ENCODE data around the gene PRKCG. TPM values are rescaled to one million over a fixed set of nuclear protein-coding genes. Genes with fewer than 3 reads are reported as not detected.
"Not testable (repeated sequence)": the region's sequence is repeated elsewhere in the genome, so short reads cannot be mapped to it uniquely, and the experiment has no call there.

PRKCG gene
- total and polyA plus RNA-seq, 4 experiments from 2014 or later = 0.06 TPM; not detected in 3

DNA sequence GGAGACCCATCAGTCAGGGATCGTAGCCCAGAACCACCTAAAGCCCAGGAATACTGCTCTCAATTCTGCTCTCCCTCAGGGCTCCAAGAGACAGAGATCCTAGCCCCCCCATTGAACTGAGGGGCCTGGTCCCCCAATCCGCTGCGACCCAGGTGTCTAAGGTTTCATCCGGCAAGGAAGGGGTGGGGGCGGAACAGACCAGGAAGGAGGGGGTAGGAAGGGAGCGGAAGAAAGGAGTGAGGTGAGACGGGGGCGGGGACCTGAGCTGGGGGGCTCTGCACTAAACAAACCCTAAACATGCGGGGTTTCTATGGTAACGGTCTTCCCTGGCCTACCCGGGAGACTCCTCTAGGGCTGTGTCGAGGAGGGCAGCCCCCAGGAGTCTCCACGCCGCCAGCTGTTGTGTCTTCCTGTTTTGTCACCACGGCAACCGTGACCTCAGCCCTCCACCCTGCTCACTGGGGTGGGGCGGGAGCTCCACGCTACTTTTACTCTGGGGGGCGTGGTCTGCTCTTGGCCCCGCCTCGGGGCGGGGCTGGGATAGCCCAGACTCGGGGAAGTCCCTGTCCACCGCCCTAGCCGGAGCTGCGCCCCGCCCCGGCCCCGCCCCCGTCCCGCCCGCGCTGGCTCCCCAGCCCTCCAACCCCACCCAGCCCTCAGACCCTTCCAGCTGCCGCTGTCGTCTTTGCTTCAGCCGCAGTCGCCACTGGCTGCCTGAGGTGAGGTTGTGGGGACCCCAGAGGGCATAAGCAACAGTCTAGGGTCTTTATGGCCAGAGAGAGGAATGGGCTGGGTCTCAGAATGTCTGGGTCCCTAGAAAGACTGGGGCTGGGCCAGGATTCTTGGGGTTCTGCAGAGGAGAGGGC lies 14.5 kb upstream of the PRKCG start, which contains the start of gene MYADM:
Gene MYADM, plus strand, starts transcription at position 659 of the 866 bp plus-strand sequence. CDS start 5,647 bp downstream, outside the sequence.
- no peaks in the 10 kb centered on the region for H3K9me3 ChIP-seq (ENCODE audit: control insufficient read depth in 1 of 2, low read length in 2 of 2)
- DNase-seq = peak; percentile 100
- H3K27ac Mint-ChIP-seq = peak within 1 kb of the TSS; percentile 99 to 100 (median 100)
- H3K36me3 Mint-ChIP-seq = peaks cover 9 to 29% of the 10 kb centered on the region in 2 donors
- H3K27me3 Mint-ChIP-seq = no peaks in the 10 kb centered on the region
- peaks cover 30% of the 10 kb centered on the region for H3K4me1 ChIP-seq (ENCODE audit: insufficient read depth, low read length)
- H3K4me1 Mint-ChIP-seq = peaks cover 20 to 60% (median 28%) of the 10 kb centered on the region in 4 donors
- intact Hi-C loops (cut with micrococcal nuclease) = loop anchor here (1.0 to 5.0 kb wide), 9 partner anchors 12 to 670 kb away; partner anchors contain the start of genes CNOT3, LENG1, LENG8 and LENG9
- CTCF ChIA-PET (ENCODE audit: partially characterized antibody) = interaction anchor here (1.0 to 1.7 kb wide), 5 partner anchors 12 to 162 kb away, joined by 3 to 12 read pairs (median 5); partner anchors contain the start of gene PRKCG
- H3K36me3 ChIP-seq (ENCODE audit: insufficient read depth, low read length) = no peaks in the 10 kb centered on the region
- peak within 1 kb of the TSS; percentile 100 for H3K27ac ChIP-seq (ENCODE audit: low read depth, low read length)
- H3K27me3 ChIP-seq (ENCODE audit: insufficient read depth, low read length) = no peaks in the 10 kb centered on the region
- H3K4me3 Mint-ChIP-seq = peak within 1 kb of the TSS; percentile 95 to 99 (median 98)
- POLR2A ChIA-PET (ENCODE audit: partially characterized antibody) = interaction anchor here (0.6 to 4.3 kb wide), 20 partner anchors 10 to 1773 kb away, joined by 3 to 95 read pairs (median 8); partner anchors contain the start of genes CNOT3, LENG1, LENG8 and LENG9
- peaks cover 0 to 7% (median 0%) of the 10 kb centered on the region in 8 donors for H3K9me3 Mint-ChIP-seq
- peak within 1 kb of the TSS; percentile 85 to 90 for H3K4me3 ChIP-seq (ENCODE audit: low read length in 2 of 2)

DNA sequence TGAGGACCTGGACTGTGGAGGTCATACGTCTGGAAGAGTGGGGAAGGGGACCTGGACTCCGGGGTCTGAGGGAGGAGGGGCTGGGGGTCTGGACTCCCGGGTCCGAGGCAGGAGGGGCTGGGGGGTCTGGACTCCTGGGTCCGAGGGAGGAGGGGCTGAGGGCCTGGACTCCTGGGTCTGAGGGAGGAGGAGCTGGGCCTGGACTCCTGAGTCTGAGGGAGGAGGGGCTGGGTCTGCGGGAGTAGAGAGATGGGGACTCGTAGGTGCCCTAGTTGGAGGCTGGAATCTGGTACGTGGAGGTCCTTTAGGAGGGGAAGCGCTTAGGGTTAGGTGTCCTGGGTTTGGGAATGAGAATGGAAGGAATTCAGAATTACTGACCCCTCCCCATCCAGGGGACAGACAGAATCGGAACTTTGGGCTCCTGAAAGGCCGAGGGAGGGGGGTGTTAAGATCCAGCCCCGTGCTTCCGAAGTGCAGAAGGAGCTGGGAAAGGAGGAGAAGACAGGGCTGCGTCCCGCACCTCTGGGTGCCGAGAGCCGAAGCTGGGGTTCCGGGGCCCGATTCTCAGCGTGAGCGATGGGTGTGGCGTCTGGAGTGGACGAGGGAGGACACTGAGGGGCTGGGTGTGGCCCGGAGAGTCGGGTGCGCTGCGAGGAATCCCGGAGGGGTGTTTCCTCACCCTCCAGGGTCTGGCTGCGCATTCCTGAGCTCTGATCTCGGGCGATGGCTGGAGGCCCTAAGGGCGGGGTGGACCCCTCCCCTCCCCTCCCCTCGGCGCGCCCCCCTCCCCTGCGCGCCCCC lies 13.7 kb upstream of the PRKCG start:
- Mint-ChIP-seq H3K4me3 (peak overlapping the region; percentile 95 to 99 (median 98)), H3K27ac (peak overlapping the region; percentile 99 to 100 (median 100)), H3K9me3 (peaks cover 0 to 7% (median 0%) of the 10 kb centered on the region in 8 donors), H3K36me3 (peaks cover 14 to 37% of the 10 kb centered on the region in 2 donors), H3K27me3 (no peaks in the 10 kb centered on the region), H3K4me1 (peaks cover 21 to 68% (median 34%) of the 10 kb centered on the region in 4 donors)
- Histone ChIP-seq H3K27ac (ENCODE audit: low read depth, low read length) (peak overlapping the region; percentile 100), H3K36me3 (ENCODE audit: insufficient read depth, low read length) (no peaks in the 10 kb centered on the region), H3K4me1 (ENCODE audit: insufficient read depth, low read length) (peaks cover 35% of the 10 kb centered on the region), H3K9me3 (ENCODE audit: control insufficient read depth in 1 of 2, low read length in 2 of 2) (no peaks in the 10 kb centered on the region), H3K27me3 (ENCODE audit: insufficient read depth, low read length) (no peaks in the 10 kb centered on the region), H3K4me3 (ENCODE audit: low read length in 2 of 2) (peak overlapping the region; percentile 85 to 90)
- POLR2A ChIA-PET (ENCODE audit: partially characterized antibody) = interaction anchor here (0.6 to 4.3 kb wide), 19 partner anchors 9 to 1772 kb away, joined by 3 to 95 read pairs (median 7); partner anchors contain the start of genes CNOT3, LENG1, LENG8 and LENG9
- peak; percentile 53 to 71 (median 61) for DNase-seq
- intact Hi-C loops (cut with micrococcal nuclease) = loop anchor here (2.0 to 5.0 kb wide), 4 partner anchors 235 to 671 kb away; partner anchors contain the start of genes LENG8, LENG9 and NDUFA3
- CTCF ChIA-PET (ENCODE audit: partially characterized antibody) = interaction anchor here (1.0 to 1.7 kb wide), 6 partner anchors 11 to 162 kb away, joined by 3 to 12 read pairs (median 4); partner anchors contain the start of gene PRKCG

DNA sequence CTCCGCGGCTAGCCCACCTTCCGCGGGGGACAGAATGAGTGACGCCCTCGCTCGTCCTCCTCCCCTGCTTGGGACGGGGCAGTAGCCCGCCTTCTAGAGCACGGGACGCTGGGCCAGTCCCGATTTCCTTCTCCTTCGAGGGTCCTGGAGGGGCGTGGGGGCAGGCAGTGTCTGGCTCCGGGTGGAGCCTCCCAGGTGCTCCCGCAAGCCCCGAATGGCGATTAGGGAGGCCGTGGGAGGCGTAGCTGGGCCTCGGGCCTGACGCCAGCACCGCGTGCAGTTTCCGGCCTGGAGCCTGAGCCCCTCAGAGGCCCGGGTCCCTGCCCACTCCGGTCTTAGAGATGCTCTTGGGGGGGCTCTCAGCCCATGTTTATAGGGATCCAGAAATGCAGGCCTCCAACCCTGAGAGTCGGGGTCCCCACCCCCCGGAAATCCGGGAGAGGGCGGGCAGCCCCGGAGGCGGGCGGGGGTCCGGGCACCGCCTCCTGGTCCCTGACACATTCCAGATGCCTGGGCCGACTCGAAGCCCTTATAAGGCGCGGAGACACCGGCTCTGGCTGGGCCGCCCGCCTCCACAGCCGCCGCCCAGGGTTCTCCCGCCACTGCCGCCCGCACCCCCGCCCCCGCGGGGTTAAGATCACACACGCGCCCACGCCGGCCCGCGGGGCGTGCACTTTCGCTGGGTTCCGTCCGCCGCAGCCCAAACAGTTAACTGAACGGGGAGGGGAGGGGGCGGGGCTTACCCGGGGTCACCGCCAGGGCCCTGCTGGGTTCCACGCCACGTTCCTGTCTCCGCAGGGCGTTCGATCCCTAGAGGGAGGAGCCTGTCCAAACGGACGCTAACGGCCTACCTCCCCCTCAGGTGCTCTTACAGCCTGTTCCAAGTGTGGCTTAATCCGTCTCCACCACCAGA lies 12.8 kb upstream of the PRKCG start:
- POLR2A ChIA-PET (ENCODE audit: partially characterized antibody) = interaction anchor here (0.6 to 4.3 kb wide), 11 partner anchors 8 to 594 kb away, joined by 3 to 95 read pairs (median 9); partner anchors contain the start of genes LENG1, LENG8, LENG9 and PRKCG

GRCh38 chr19:53869805-53870484 lies 12.1 kb upstream of the PRKCG start:
- H3K9me3 Mint-ChIP-seq; DNase-seq; H3K27me3 Mint-ChIP-seq; H3K27me3 ChIP-seq (ENCODE audit: insufficient read depth, low read length); H3K9me3 ChIP-seq (ENCODE audit: control insufficient read depth in 1 of 2, low read length in 2 of 2): not testable (repeated sequence)
- peak overlapping the region; percentile 100 for H3K27ac ChIP-seq (ENCODE audit: low read depth, low read length)
- intact Hi-C loops (cut with micrococcal nuclease) = loop anchor here (1.0 to 5.0 kb wide), 5 partner anchors 226 to 673 kb away; partner anchors contain the start of genes LENG8, LENG9 and NDUFA3
- peaks cover 11% of the 10 kb centered on the region for H3K36me3 ChIP-seq (ENCODE audit: insufficient read depth, low read length)
- Mint-ChIP-seq H3K36me3 (peaks cover 30 to 54% of the 10 kb centered on the region in 2 donors), H3K4me3 (peak overlapping the region; percentile 84 to 99 (median 96)), H3K4me1 (peaks cover 34 to 79% (median 50%) of the 10 kb centered on the region in 4 donors), H3K27ac (peak overlapping the region; percentile 88 to 100 (median 96))
- H3K4me3 ChIP-seq (ENCODE audit: low read length in 2 of 2) = peak overlapping the region in 1 of 2 donors; percentile 90
- ChIA-PET CTCF (ENCODE audit: partially characterized antibody) (interaction anchor here (1.7 kb wide), 1 partner anchor 12 kb away, joined by 4 read pairs; the partner anchor contains the start of gene PRKCG), POLR2A (ENCODE audit: partially characterized antibody) (interaction anchor here (1.4 to 1.6 kb wide), 2 partner anchors 12 to 320 kb away, joined by 4 to 5 read pairs; partner anchors contain the start of genes MBOAT7 and PRKCG)
- peaks cover 47% of the 10 kb centered on the region for H3K4me1 ChIP-seq (ENCODE audit: insufficient read depth, low read length)

More for the DNA sequence above, 12.8 kb upstream of the PRKCG start:
- H3K27ac Mint-ChIP-seq = peak overlapping the region; percentile 88 to 100 (median 96)
- CTCF ChIA-PET (ENCODE audit: partially characterized antibody) = interaction anchor here (1.0 kb wide), 1 partner anchor 14 kb away, joined by 3 read pairs; no protein-coding TSS in a partner anchor
- Histone ChIP-seq H3K27ac (ENCODE audit: low read depth, low read length) (peak overlapping the region; percentile 100), H3K9me3 (ENCODE audit: control insufficient read depth in 1 of 2, low read length in 2 of 2) (no peaks in the 10 kb centered on the region), H3K4me1 (ENCODE audit: insufficient read depth, low read length) (peaks cover 39% of the 10 kb centered on the region), H3K4me3 (ENCODE audit: low read length in 2 of 2) (peak overlapping the region; percentile 85 to 90), H3K27me3 (ENCODE audit: insufficient read depth, low read length) (no peaks in the 10 kb centered on the region), H3K36me3 (ENCODE audit: insufficient read depth, low read length) (peaks cover 7% of the 10 kb centered on the region)
- no peaks in the 10 kb centered on the region for H3K27me3 Mint-ChIP-seq
- peaks cover 27 to 76% (median 42%) of the 10 kb centered on the region in 4 donors for H3K4me1 Mint-ChIP-seq
- peak overlapping the region; percentile 84 to 99 (median 96) for H3K4me3 Mint-ChIP-seq
- peaks cover 0 to 7% (median 0%) of the 10 kb centered on the region in 8 donors for H3K9me3 Mint-ChIP-seq
- peak; percentile 88 to 94 (median 89) for DNase-seq
- peaks cover 22 to 46% of the 10 kb centered on the region in 2 donors for H3K36me3 Mint-ChIP-seq
- intact Hi-C loops (cut with micrococcal nuclease) = loop anchor here (1.0 to 5.0 kb wide), 5 partner anchors 227 to 672 kb away; partner anchors contain the start of genes LENG8, LENG9 and NDUFA3

DNA sequence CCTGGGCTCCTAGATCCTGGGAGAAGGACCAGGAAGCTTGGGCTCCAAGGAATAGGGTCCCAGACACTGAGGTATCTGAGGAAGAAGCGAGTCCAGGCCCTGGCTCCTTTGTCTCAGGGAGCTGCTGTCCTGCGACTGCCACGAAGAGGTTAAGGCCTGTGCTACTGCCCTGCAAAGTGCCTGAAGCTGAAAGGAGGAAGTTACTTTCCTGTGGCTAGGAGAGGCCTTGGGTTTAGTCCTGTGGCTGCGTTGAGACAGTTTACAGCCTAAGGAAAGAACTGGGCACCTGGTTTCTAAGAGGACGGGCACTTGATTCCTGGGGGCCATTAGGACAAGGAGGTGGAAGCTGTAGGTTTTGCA lies 11.5 kb upstream of the PRKCG start:
- peak in 2 of 5 donors; percentile 16 to 29 for DNase-seq
- Histone ChIP-seq H3K4me1 (ENCODE audit: insufficient read depth, low read length) (peaks cover 51% of the 10 kb centered on the region), H3K9me3 (ENCODE audit: control insufficient read depth in 1 of 2, low read length in 2 of 2) (no peaks in the 10 kb centered on the region), H3K36me3 (ENCODE audit: insufficient read depth, low read length) (peaks cover 11% of the 10 kb centered on the region), H3K27ac (ENCODE audit: low read depth, low read length) (peak overlapping the region; percentile 19), H3K27me3 (ENCODE audit: insufficient read depth, low read length) (no peaks in the 10 kb centered on the region), H3K4me3 (ENCODE audit: low read length in 2 of 2) (no peak overlapping the region)
- peaks cover 0 to 7% (median 1%) of the 10 kb centered on the region in 8 donors for H3K9me3 Mint-ChIP-seq
- no peaks in the 10 kb centered on the region for H3K27me3 Mint-ChIP-seq
- H3K36me3 Mint-ChIP-seq = peaks cover 32 to 54% of the 10 kb centered on the region in 2 donors
- POLR2A ChIA-PET (ENCODE audit: partially characterized antibody) = interaction anchor here (0.7 to 1.6 kb wide), 3 partner anchors 11 to 320 kb away, joined by 3 to 5 read pairs (median 4); partner anchors contain the start of genes MBOAT7 and PRKCG
- peak overlapping the region; percentile 54 to 78 (median 74) for H3K4me3 Mint-ChIP-seq
- H3K27ac Mint-ChIP-seq = peak overlapping the region; percentile 81 to 93 (median 91)
- intact Hi-C loops (cut with micrococcal nuclease) = no loop called here
- peaks cover 34 to 82% (median 51%) of the 10 kb centered on the region in 4 donors for H3K4me1 Mint-ChIP-seq
- CTCF ChIA-PET (ENCODE audit: partially characterized antibody) = interaction anchor here (1.2 to 1.7 kb wide), 2 partner anchors 12 to 17 kb away, joined by 4 read pairs; partner anchors contain the start of gene PRKCG
